Left hindlimb (tissue), 1 donor: ENCODE results near the gene HCFC1.

Experiments used
- DNase-seq: peaks from one replicate; pipeline ENCODE4 v3.0.0-alpha.2; 2018

The HCFC1 gene

DNA sequence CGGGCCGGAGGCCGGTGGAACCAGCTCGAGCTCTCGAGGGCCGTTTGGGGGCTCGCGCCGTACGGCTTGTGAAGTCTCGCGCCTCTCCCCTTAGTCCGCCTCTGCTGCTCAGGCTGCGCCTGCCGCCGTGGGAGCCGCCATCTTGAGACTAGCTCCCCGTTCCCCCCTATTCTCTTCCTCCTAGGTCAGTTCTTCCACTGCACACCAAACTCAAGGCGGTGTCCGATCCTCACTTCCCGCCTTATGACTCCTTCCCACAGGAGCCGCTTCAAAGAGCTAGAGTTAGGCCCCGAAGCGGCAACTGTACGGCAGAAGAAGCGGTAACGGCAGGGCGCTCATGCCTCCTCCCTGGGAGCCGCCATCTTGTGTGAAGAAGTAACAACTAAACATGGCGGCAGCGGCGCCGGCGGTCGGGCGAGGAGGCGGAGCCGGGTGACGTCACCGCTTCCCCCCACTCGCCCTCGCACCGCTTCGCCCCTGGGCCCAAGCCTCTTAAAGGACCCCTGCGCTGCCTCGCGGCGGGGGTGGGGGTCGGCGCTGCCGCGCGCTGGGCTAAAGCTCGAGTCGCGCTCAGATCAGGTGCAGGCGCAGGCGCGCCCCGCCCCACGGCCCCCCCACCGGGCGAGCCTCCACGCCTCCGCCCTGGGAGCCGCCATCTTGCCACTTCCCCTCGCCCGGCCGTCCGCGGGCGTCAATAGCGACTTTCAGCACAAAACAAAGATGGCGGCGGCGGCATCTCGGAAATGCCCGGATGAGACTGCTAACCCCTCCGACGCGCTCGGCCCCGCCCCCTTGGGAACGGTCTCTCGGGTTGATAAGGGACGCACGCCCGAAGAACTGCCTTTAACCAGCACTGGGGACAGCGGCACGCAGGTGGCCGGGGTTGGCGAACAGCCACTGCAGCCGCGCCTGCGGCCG is at the start of gene HCFC1:
Gene HCFC1 (minus strand): TSS at position 369 of the 918 bp plus-strand sequence. CDS start 978 bp downstream, outside the sequence.
- peak; percentile 95 for DNase-seq

DNA sequence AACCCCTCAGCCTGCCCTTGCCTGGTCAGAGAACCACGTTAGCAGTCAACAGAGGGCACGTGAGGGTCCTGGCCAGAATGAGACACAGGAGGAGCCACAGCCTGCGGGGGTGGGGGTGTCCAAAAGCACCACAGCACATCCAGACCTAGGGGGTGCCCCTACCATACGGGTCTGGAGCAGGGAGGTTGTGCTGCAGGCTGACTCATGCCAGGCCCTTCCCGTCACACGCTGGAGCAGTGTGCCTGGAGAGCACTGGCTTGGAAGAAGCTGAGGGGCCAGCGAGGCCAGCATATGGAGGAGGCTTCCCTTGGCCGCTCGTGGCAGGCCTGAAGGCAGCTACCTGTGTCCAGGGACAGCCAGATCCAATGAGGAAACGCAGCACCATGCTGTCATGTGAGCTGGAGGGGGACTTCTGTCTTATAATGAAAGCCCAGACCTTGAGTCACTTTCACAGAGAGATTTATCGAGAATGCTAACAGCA is 49.6 kb upstream of the HCFC1 start:
- DNase-seq = no peak

DNA sequence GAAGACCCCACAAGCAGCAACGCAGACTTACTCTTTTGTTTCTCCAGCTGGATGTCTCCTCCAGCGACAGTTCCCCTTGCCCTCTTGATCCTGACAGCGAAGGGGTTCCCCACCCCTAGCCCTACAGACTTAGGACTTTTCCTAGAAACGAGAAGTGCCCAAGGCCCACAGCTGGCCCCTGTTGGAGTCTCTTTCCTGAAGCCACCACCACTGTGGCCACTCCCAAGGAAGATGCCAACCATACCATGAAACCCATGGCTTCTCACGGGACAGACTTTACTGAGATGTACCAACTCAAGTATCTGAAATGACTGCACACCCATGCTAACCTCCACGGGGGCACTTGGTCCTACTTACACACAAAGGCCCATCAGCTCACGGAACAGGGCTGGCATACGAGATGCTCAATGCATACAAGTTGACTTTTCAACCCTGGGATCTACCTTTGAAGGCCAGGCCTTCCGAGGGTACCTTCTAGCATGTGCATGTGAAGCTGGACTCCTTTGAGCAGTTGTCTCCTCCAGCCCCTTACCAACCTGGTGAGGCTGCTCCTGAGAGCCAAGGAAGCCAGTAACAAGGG is 49.0 kb upstream of the HCFC1 start:
- no peak for DNase-seq

DNA sequence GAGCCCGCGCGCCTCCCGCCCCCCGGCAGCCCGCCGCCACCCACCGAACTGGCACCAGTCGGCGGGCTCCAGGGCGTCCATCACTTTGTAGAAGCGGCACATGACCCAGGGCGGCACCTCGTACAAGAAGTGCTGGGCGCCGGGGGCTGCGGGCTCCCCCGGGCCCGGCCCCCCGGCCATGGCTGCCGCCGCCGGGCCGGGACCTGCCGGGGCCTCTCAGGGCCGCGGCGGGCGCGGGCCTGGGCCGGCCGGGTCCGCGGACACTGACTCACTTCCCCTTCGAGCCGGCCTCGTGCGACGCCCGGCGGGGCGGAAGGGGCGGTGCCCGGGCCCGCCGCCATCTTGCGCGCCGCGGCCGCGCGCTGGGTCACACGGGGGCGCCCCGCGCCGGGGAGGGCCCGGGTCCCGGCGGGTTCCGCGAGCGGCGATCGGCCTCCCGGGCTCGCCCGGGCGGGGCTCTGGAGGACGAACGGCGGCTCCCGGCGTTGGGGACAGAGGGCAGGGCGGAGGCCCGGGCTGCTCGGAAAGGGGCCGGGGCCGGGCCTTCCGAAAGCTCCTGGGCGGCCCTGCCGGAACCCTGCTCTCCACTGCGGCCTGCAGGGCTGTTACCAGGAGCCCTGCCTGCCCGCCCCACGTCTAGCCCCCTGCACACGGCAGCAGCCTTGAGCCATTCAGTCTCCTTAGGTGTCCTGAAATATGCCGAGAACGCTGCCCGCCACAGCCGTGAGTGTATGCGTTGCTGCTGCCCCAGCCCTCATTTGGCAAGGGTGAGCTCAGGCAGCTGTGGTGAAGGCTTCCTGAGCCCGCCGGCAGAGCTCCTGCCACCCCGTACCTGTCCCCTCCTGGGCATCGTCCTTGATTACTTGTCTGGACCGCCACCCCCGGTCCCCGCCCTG is 48.3 kb upstream of the HCFC1 start, which contains the start of gene IRAK1:
Gene IRAK1 (minus strand): TSS at position 270 of the 896 bp plus-strand sequence. CDS start 90 bp downstream, at position 180.
- DNase-seq = peak; percentile 53

DNA sequence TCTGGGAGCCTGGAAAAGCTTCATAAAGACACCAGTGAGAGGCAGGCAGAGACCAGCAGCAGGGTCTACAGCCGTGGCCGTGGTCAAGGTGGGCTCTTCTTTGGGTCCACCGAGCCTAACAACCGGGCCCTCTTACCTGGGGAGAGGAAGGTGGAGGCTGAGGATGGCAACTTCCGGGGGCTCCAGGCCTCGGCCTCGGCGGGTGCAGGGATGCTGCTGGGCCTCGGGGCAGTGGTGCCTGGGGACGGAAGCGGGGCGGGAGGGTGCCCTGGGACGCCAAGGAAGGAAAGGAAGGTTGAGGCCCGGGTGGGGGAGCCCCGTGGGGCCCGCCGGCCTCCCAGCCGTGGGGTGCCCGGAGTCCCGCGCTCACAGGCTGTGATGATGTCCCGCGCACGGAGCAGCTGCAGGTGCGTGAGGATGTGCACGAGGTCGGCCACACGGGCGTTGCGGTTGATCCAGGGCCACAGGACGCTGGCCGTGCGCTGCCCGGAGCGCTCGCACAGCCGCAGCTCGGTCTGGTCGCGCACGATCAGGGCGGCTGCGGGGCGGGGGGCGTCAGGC is 47.5 kb upstream of the HCFC1 start:
- DNase-seq = no peak

DNA sequence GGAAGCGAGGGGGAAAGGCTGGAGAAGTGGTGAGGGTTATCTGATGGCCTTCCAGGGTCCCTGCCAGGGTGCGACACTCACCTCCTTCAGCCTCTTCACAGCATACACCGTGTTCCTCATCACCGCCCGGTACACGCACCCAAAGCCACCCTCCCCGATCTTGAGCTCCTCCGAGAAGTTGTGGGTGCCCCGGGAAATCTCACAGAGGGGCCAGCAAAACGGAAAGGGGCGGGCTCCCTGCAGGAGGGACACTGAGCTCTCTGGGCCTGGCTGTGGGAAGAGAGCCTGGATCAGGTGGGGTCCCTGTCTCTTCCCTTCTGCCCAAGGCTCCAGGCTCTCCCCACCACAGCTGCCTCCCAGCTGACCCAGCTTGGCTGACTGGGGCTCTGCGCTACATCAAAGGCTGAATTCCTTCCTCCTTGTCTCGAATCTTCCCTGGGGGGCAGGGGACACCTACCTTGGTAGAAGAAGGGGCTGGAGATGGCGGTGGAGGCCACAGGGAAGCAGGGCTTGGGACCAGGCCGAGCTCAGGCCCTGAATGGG is 47.0 kb upstream of the HCFC1 start:
- DNase-seq = no peak

DNA sequence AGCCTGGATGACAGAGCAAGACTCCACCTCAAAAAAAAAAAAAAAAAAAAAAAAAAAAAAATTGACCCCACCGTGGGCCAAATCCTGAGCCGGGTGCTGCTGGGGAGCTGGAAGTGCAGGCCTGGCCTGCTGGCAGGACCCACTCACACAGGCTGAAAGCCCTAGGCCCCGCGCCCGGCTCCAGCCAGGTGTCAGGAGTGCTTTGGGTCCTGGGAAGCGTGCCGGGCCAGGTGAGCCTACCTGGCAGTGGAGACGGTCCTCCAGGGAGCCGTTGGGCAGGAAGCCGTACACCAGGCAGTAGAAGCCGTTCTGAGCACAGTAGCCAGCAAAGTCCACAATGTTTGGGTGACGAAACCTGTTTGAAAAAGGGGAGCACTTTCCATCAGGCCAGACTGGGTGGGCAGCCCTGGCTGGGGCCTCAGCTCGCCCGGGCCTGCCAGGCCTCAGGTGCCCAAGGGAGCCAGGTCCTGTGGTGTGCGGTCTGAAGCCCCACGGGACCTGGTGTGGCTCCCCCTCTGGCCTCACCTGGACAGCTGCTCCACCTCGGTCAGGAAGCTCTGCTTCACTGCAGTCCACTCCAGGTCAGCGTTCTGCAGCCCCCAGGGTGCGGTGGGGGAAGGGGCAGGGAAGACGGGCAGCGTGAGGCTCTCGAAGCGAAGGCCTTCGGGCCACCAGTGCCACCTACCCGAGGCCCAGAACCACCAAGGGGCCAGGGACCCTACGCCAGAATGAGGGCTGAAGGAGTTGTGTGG is 46.3 kb upstream of the HCFC1 start:
- no peak for DNase-seq

DNA sequence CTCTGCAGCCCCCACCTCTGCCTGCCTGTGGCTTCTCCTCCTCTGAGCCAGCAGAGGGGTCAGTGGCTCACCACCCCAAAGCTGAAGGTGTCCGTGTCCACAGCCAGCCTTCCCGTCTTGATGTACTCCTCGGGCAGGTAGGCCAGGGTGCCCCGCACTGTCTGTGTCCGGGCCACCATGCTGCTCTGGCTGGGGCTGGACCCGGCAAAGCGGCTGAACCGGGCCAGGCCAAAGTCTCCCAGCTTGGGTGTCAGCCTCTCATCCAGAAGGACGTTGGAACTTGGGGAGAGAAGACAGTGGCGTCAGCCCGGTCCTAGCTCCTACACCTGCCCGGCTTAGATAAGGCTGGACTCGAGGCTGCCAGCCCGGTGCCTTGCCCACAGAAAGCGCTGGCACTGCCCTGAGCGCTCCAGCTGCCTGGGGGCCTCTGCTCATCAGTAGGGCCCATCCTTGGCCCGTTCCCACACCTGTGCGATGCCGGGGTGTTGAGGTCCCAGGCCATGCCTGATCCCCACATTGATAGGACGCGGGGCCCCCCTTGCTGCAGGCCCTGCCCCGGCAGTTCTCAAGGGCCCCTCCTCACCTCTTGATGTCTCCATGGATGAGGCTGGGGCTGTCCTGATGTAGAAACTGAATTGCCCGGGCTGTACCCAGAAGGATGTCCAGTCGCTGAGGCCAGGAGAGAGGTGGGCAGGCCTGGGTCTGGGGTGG is 44.9 kb upstream of the HCFC1 start:
- no peak for DNase-seq

DNA sequence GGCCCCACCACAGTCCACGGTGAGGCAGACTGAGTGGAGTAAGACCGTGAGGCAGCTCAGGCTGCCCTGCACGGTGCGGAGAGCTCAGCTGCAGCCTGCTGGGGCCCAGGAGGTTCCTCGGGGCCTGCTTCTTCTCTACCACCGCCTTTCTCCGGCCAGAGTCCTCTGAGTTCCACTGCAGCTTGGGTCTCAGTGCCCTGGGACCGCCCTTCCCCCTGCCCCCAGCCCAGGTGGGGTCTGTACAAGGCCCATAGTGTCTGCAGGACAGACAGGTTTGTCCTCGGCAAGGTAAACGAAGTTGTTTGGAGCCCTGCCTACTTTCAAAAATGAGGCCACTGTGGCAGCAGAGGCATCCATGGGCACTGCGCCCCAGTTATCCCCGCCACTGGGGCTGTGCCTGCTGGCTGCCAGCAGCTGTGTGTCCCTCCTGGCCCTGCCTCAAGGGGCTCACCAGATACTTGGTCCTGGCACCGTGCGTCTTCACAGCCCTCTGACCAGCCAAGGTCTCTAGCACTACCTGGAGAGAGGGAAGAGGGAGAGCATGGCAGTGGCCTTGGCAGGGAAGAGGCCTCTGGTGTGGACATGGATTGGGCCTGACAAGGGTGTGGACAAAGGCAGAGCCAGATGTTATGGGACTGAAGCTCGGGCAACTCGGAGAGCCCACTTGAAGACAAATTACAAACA is 44.1 kb upstream of the HCFC1 start:
- no peak for DNase-seq

DNA sequence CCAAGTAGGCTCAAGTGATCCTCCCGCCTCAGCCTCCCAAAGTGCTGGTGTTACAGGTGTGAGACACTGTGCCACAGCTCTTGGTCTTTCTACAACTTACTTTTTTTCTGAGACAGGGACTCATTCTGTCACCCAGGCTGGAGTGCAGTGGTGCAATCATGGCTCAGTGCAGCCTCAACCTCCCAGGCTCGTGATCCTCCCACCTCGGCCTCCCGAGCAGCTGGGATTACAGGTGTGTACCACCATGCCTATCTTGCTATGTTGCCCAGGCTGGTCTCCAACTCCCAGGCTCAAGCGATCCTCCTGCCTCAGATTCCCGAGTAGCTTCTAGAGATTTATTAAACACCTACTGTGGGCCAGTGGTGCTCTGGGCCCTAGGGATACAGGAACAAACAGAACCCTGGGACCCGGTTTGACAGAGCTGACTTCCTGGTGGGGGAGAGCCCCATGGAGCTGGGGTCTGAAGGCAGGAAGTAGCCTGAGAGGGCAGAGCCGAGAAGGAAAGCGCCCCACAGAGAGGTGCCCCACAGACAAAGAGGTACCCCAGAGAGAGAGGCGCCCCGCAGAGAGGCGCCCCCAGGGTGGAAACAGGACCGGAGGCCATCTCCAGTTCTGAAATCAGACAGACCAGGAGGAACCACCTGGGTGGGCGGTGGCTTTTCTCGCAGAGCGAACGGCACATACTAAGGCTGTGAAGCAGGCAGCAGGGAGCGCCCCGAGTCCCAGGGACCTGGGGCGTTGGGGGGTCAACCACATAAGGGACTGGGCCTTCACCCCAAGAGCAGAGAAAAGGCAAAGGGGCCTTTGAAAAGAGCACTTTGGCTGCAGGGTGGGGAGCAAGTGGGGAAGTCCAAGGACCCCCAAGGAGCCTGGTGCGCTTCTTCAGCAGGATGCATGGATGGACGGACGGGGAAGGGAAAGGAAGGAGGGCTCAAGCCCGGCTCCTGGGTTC is 43.1 kb upstream of the HCFC1 start:
- DNase-seq = no peak

DNA sequence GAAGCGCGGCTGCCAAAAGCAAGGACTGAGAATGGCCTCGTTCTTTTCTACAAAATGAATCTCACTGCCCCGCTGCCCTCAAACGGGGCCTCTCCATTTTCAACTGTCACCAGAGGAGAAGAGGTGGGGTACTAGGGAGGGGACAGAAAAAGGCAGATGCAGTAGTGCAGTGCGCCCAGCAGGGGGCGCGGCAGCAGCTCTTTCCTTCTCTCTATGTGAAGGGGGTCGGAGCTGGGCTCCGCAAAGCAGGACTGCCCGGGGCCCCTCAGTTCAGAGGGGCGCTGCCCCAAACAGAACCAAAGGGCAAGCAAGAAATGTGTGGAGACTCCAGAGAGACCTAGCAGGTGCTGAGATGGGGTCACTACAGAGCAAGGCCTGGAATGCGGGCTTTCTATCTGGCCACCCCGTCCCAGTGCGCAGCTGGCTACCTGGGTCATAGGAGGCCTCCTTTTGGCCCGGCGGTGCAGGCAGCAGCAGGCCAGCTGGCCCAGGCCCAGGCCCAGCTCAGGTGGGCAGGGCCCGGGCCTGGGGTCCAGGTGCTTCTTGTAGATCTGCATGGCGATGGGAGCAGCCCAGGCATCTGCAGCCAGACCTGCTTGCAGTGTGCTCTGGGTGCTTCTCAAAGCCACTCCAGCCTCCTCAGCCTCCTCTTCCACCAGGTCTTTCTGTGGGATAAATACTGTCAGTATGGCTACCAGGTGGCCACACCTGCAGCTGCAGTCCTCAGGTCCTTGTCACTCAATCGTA is 42.2 kb upstream of the HCFC1 start:
- no peak for DNase-seq

DNA sequence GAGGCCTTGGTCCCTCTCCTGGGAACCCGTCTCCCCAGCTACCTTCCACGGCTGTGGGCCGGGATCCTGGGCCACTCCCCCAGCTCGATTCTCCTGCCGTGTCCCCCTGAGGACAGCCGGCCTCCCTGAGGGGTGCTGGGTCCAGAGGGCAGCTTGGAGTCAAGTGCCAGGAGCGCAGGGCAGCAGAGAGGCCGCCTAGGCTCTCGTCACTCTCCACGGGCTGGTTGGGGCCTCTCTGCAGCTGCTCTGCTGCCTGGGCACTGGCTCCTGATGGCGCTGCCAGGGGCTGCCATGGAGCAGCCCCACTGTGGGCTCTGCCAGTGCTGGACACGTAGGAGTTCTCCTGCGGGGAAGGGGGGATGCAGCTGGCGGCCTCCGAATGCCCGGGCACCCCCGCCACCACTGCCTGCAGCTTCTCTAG is 41.4 kb upstream of the HCFC1 start:
- no peak for DNase-seq

DNA sequence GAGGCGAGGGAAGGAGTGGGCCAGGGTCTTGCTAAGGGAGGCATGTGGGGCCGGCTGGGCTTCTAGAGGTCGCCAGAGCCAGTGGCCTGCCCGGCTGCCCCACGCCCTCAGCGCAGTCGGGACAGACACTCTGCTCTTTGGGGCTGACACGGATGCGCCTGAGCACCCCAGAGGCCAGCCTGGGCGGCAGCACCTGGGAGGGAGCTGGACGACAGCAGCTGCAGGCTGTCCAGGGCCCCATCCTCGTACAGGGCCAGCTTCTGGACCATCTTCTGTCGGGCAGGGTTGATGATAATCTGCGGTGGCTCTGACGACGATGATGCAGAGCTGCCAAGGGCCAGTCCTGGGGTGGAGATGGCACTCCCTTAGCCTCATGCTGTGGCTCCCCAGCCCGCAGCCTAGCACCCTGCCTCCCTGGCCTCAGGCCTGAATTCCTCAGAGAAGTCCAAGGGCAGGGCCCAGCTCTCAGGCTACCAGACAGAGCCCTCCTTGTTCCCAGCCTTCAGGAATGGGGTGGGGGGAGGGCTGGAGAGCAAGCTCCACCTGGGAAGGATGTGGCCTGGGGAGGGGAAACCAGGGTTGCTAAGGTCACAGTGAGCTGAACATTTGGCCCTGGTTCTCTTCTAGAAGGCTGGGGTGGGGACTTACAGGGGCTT is 40.8 kb upstream of the HCFC1 start:
- no peak for DNase-seq

DNA sequence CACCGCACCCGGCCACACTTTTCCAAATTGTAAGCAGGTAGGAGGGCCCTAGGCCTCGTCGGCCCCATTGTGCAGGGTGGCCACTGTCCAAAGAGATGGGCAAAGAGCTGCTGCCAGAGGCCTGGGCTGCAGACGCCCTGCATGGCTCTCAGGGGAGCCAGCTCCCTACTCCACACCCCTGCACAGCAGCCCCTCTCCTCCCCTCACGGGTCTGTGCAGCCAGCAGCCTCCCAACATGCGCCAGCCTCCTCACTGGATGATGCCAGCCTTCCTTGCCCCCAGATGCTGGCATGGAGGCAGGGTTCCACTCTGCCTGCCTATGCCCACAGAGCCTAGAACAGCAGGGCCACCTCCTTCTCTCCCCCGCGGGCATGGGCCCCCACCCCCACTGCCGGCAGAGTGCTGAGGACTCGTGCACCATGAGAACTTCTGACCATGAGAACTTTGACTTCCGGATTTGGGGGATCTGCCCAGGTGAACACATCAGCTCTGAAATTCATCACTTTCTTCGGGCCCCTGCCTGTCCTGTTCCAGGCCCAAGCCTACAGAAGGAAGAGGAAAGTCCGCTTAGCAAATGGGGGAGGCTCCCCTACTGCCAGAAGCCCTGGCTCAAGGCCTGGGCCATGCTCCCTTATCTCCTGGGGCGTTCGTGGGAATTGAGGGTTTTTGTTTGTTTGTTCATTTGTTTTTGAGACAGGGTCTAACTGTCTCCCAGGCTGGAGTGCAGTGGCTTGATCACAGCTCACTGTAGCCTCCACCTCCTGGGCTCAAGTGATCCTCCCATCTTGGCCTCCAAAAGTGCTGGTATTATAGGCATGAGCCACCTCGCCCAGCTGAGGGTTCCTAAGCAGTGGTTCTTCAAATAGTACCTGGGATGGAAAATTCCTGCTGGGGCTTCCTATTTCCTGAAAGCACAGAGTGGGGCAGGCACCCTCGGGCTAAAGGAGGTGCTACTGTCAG is 40.0 kb upstream of the HCFC1 start:
- DNase-seq = no peak

DNA sequence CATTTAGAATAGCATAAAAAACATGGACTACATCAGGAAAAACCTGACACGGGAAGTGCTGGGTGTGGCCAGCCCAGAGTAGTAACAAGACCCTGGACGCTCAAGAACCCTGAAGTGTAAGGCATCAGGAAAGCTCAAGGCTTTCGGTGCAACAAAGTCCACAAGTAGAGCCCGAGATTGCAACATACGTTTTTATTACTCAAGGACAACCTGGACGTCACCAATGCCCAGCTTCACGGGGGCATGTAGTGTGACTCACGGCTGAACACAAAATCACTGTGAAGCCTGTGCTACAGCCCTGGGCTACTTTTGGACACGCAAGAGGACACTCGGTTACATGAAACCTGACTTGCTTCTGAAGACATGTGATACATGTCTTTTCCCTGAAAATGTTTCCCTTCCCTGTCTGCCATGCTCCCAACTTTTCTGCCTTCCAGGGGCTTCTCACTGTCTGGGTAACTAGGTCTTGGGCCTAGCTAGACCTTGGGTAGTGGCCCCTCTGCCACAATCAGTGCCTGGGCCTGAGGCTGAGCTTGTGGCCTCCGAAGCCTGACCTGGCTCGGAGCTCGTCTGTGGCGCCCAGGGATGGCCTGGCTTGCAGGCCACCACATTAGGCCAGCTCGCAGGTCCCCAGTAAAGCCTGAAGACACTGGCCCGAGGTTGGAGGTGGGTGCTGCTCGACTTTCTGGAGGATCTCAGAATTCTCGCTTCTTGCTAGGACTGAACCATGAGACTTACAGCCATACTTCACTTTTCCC is 38.9 kb upstream of the HCFC1 start:
- DNase-seq = no peak

DNA sequence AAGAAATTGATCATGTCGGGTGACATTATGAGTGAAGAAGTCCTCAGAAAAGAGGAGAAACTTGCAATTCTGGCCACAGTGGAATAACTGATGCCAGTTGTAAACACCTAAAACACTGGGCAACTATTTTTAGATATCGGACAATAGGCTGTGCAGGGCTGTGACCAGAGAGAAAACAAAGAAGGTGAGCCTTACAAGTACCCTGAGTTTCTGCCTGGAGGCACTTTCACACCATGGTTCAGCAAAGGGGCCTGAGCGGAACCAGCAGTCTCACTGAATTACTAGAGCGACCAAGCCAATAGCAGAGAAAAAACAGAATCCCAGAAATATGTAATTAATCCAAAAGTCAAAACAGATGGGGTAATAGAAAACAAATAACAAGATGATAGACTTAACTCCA is 36.9 kb upstream of the HCFC1 start:
- DNase-seq = no peak
